ENCODE measurements around the gene YAP1. TPM values are rescaled to one million over a fixed set of nuclear protein-coding genes. Genes with fewer than 3 reads are reported as not detected.

YAP1 gene
- total RNA-seq, 1 donor from 2014 or later, result 92.9 TPM

Other genes starting within 250 kb of the YAP1 start
- gene CEP126, start 195.4 kb upstream of the YAP1 start, total RNA-seq, result 1.1 TPM
- 1.5 TPM for gene ANGPTL5, start 193.9 kb upstream of the YAP1 start, total RNA-seq
- 0.89 TPM for gene CFAP300, start 63.0 kb upstream of the YAP1 start, total RNA-seq
- gene BIRC3, start 207.0 kb downstream of the YAP1 start, total RNA-seq, result 10.6 TPM
- gene BIRC2, start 236.8 kb downstream of the YAP1 start, total RNA-seq, result 32.4 TPM

All from Right ventricle myocardium inferior (tissue), 1 donor.